CD4-positive, CD25-positive, alpha-beta regulatory T cell (primary cell): Measurements from ENCODE around the gene OR6C68. TPM values are rescaled to one million over a fixed set of nuclear protein-coding genes. Genes with fewer than 3 reads are reported as not detected.
"Not testable (repeated sequence)": the region's sequence is repeated elsewhere in the genome, so short reads cannot be mapped to it uniquely, and the experiment has no call there.

Experiments used
- ATAC-seq, 2 donors: fragments of 150-1000 bp; cut with Tn5 transposase; one replicate each; pipeline ENCODE4 v1.10.0; 2021; ENCODE audit warnings: low read depth in 2 of 2, moderate number of reproducible peaks in 2 of 2, moderate library complexity in 1 of 2
- DNase-seq, 3 donors: peaks; one replicate each; pipeline versions ENCODE4 v3.0.0 to v3.0.0-alpha.2; 2012 to 2022; ENCODE audit warnings: mixed read lengths in 1 of 3
- H3K27ac ChIP-seq: one replicate; pipeline ENCODE4 v1.7.0; 2013; ENCODE audit warnings: mild to moderate bottlenecking, low read length; ENCODE audit not compliant: insufficient read depth, poor library complexity, severe bottlenecking
- H3K27me3 ChIP-seq: one replicate; pipeline ENCODE4 v1.7.0; 2013; ENCODE audit warnings: low read length; ENCODE audit not compliant: control insufficient read depth, insufficient read depth
- H3K36me3 ChIP-seq: one replicate; pipeline ENCODE4 v1.7.0; 2013; ENCODE audit warnings: mild to moderate bottlenecking, low read length, moderate library complexity; ENCODE audit not compliant: control insufficient read depth, insufficient read depth
- H3K4me1 ChIP-seq: 2 replicates; pipeline ENCODE4 v1.7.0; 2013; ENCODE audit warnings: mild to moderate bottlenecking, low read length; ENCODE audit not compliant: insufficient read depth, control insufficient read depth, poor library complexity, severe bottlenecking
- H3K4me3 ChIP-seq: one replicate; pipeline ENCODE4 v1.7.0; 2013; ENCODE audit warnings: low read depth, mild to moderate bottlenecking, low read length, moderate library complexity
- H3K9me3 ChIP-seq, 2 experiments: 1 replicate in 1 of 2; 2 replicates in 1 of 2; pipeline ENCODE4 v1.7.0; 2013; ENCODE audit warnings: low read length in 2 of 2, mild to moderate bottlenecking in 1 of 2, moderate library complexity in 1 of 2; ENCODE audit not compliant: control insufficient read depth in 2 of 2
- H3K27ac Mint-ChIP-seq, 3 donors: one replicate each; pipeline ENCODE4 v1.8.0; 2020 to 2022; ENCODE audit warnings: mild to moderate bottlenecking in 3 of 3, mixed read lengths in 3 of 3, moderate library complexity in 2 of 3
- H3K27me3 Mint-ChIP-seq: one replicate; pipeline ENCODE4 v1.8.0; 2022; ENCODE audit warnings: mild to moderate bottlenecking, mixed read lengths
- H3K36me3 Mint-ChIP-seq: one replicate; pipeline ENCODE4 v1.8.0; 2020; ENCODE audit warnings: mixed read lengths
- H3K4me1 Mint-ChIP-seq, 4 donors: one replicate each; pipeline ENCODE4 v1.8.0; 2020 to 2022; ENCODE audit warnings: mixed read lengths in 4 of 4, mild to moderate bottlenecking in 1 of 4
- H3K4me3 Mint-ChIP-seq, 4 donors: one replicate each; pipeline ENCODE4 v1.8.0; 2020 to 2022; ENCODE audit warnings: mild to moderate bottlenecking in 4 of 4, mixed read lengths in 4 of 4, moderate library complexity in 3 of 4
- H3K9me3 Mint-ChIP-seq, 7 donors: one replicate each; pipeline ENCODE4 v1.8.0; 2020 to 2022; ENCODE audit warnings: mixed read lengths in 7 of 7, mild to moderate bottlenecking in 3 of 7, moderate library complexity in 2 of 7
- polyA plus RNA-seq, 4 donors: library from polyadenylated mRNA; unstranded; fragments of 300-500 nt; fragmentation: Illumina TruSeq; gene quantifications; one replicate each; pipeline ENCODE4 v1.2.3, GENCODE V29; 2021
- total RNA-seq: library from RNA; stranded (reverse); gene quantifications from one replicate; pipeline ENCODE4 v1.2.3, GENCODE V29; 2022

Gene OR6C68
- total RNA-seq (not detected), polyA plus RNA-seq (not detected)

- no peaks in the 10 kb centered on the region for H3K36me3 ChIP-seq
- no peak for DNase-seq
- no peaks in the 10 kb centered on the region for H3K9me3 ChIP-seq
- H3K27ac Mint-ChIP-seq = no peak within 1 kb of the TSS
- no peak within 1 kb of the TSS for H3K4me3 ChIP-seq
- H3K4me3 Mint-ChIP-seq = no peak within 1 kb of the TSS
- no peak within 1 kb of the TSS for H3K27ac ChIP-seq
- H3K27me3 Mint-ChIP-seq = peaks cover 9% of the 10 kb centered on the region
- ATAC-seq = no peak
- no peaks in the 10 kb centered on the region for H3K36me3 Mint-ChIP-seq
- peaks cover 0 to 1% (median 0%) of the 10 kb centered on the region in 7 donors for H3K9me3 Mint-ChIP-seq
- H3K4me1 ChIP-seq = no peaks in the 10 kb centered on the region
- H3K27me3 ChIP-seq = peaks cover 2% of the 10 kb centered on the region
- no peaks in the 10 kb centered on the region for H3K4me1 Mint-ChIP-seq
Observed at GRCh38 chr12:55492078-55492477, at the start of gene OR6C68. TSS of gene OR6C68 (plus strand) at chr12:55492378. CDS start at chr12:55492378, 0 bp downstream.

GRCh38 chr12:55443776-55444175, 48.4 kb upstream of the OR6C68 start, which contains the start of gene OR6C2:
TSS of gene OR6C2 (plus strand) at chr12:55444076. CDS start at chr12:55452214, 8,138 bp downstream.
- Mint-ChIP-seq H3K9me3 (peaks cover 0 to 27% (median 7%) of the 10 kb centered on the region in 7 donors), H3K27ac (no peak within 1 kb of the TSS), H3K36me3 (no peaks in the 10 kb centered on the region), H3K4me1 (no peaks in the 10 kb centered on the region), H3K27me3 (peaks cover 12% of the 10 kb centered on the region), H3K4me3 (no peak within 1 kb of the TSS)
- no peaks in the 10 kb centered on the region for H3K36me3 ChIP-seq
- H3K4me1 ChIP-seq = no peaks in the 10 kb centered on the region
- H3K27me3 ChIP-seq = peaks cover 6% of the 10 kb centered on the region
- peaks cover 0 to 8% of the 10 kb centered on the region in 2 experiments for H3K9me3 ChIP-seq
- no peak for ATAC-seq
- H3K27ac ChIP-seq = no peak within 1 kb of the TSS
- no peak within 1 kb of the TSS for H3K4me3 ChIP-seq
- DNase-seq = no peak

- H3K9me3 Mint-ChIP-seq = peaks cover 0 to 20% (median 5%) of the 10 kb centered on the region in 7 donors
- ATAC-seq = no peak
- no peak for DNase-seq
Observed at GRCh38 chr12:55445357-55445756, 46.8 kb upstream of the OR6C68 start.

GRCh38 chr12:55446326-55446725, 45.9 kb upstream of the OR6C68 start:
- Mint-ChIP-seq H3K27ac (no peak overlapping the region), H3K27me3 (peaks cover 12% of the 10 kb centered on the region), H3K9me3 (peaks cover 0 to 13% (median 3%) of the 10 kb centered on the region in 7 donors), H3K4me1 (no peaks in the 10 kb centered on the region), H3K4me3 (no peak overlapping the region), H3K36me3 (no peaks in the 10 kb centered on the region)
- Histone ChIP-seq H3K4me3 (no peak overlapping the region), H3K4me1 (no peaks in the 10 kb centered on the region), H3K27me3 (peaks cover 10% of the 10 kb centered on the region), H3K27ac (no peak overlapping the region), H3K36me3 (no peaks in the 10 kb centered on the region), H3K9me3 (no peaks in the 10 kb centered on the region)
- ATAC-seq = no peak
- DNase-seq = no peak

More at GRCh38 chr12:55445357-55445756, 46.8 kb upstream of the OR6C68 start:
- no peak overlapping the region for H3K4me3 Mint-ChIP-seq
- H3K27ac ChIP-seq = no peak overlapping the region
- H3K27ac Mint-ChIP-seq = no peak overlapping the region
- peaks cover 0 to 6% of the 10 kb centered on the region in 2 experiments for H3K9me3 ChIP-seq
- H3K4me1 ChIP-seq = no peaks in the 10 kb centered on the region
- H3K27me3 Mint-ChIP-seq = peaks cover 12% of the 10 kb centered on the region
- H3K36me3 ChIP-seq = no peaks in the 10 kb centered on the region
- H3K36me3 Mint-ChIP-seq = no peaks in the 10 kb centered on the region
- H3K4me3 ChIP-seq = no peak overlapping the region
- H3K4me1 Mint-ChIP-seq = no peaks in the 10 kb centered on the region
- peaks cover 7% of the 10 kb centered on the region for H3K27me3 ChIP-seq

- no peak overlapping the region for H3K27ac ChIP-seq
- Mint-ChIP-seq H3K27me3 (peaks cover 19% of the 10 kb centered on the region), H3K36me3 (no peaks in the 10 kb centered on the region), H3K4me3 (no peak overlapping the region), H3K27ac (no peak overlapping the region), H3K4me1 (no peaks in the 10 kb centered on the region), H3K9me3 (peaks cover 0 to 2% (median 0%) of the 10 kb centered on the region in 7 donors)
- no peaks in the 10 kb centered on the region for H3K4me1 ChIP-seq
- ATAC-seq (no peak), DNase-seq (no peak)
- H3K36me3 ChIP-seq = no peaks in the 10 kb centered on the region
- H3K9me3 ChIP-seq = no peaks in the 10 kb centered on the region
- no peak overlapping the region for H3K4me3 ChIP-seq
- peaks cover 10% of the 10 kb centered on the region for H3K27me3 ChIP-seq
Observed at GRCh38 chr12:55448825-55449224, 43.4 kb upstream of the OR6C68 start.

GRCh38 chr12:55464926-55465325, 27.3 kb upstream of the OR6C68 start:
- H3K36me3 ChIP-seq, H3K36me3 Mint-ChIP-seq, H3K27me3 ChIP-seq, DNase-seq, H3K4me3 ChIP-seq, H3K4me1 Mint-ChIP-seq, ATAC-seq, H3K27ac ChIP-seq, H3K9me3 ChIP-seq, H3K9me3 Mint-ChIP-seq, H3K4me1 ChIP-seq, H3K4me3 Mint-ChIP-seq, H3K27ac Mint-ChIP-seq, H3K27me3 Mint-ChIP-seq: not testable (repeated sequence)

GRCh38 chr12:55467836-55468235, 24.3 kb upstream of the OR6C68 start:
- Histone ChIP-seq H3K27me3 (peaks cover 2% of the 10 kb centered on the region), H3K4me3 (no peak overlapping the region), H3K36me3 (no peaks in the 10 kb centered on the region), H3K4me1 (no peaks in the 10 kb centered on the region), H3K9me3 (no peaks in the 10 kb centered on the region), H3K27ac (no peak overlapping the region)
- H3K27me3 Mint-ChIP-seq = no peaks in the 10 kb centered on the region
- DNase-seq = no peak
- no peak overlapping the region for H3K4me3 Mint-ChIP-seq
- H3K36me3 Mint-ChIP-seq = no peaks in the 10 kb centered on the region
- peaks cover 0 to 6% (median 2%) of the 10 kb centered on the region in 7 donors for H3K9me3 Mint-ChIP-seq
- ATAC-seq = no peak
- H3K4me1 Mint-ChIP-seq = no peaks in the 10 kb centered on the region
- no peak overlapping the region for H3K27ac Mint-ChIP-seq

GRCh38 chr12:55469291-55469690, 22.9 kb upstream of the OR6C68 start:
- H3K36me3 ChIP-seq = no peaks in the 10 kb centered on the region
- H3K9me3 ChIP-seq = no peaks in the 10 kb centered on the region
- no peak overlapping the region for H3K27ac Mint-ChIP-seq
- ATAC-seq (no peak), DNase-seq (no peak)
- peaks cover 6% of the 10 kb centered on the region for H3K27me3 ChIP-seq
- H3K27me3 Mint-ChIP-seq = no peaks in the 10 kb centered on the region
- H3K4me3 Mint-ChIP-seq = no peak overlapping the region
- no peaks in the 10 kb centered on the region for H3K4me1 ChIP-seq
- no peaks in the 10 kb centered on the region for H3K4me1 Mint-ChIP-seq
- no peaks in the 10 kb centered on the region for H3K36me3 Mint-ChIP-seq
- no peak overlapping the region for H3K4me3 ChIP-seq
- H3K9me3 Mint-ChIP-seq = peaks cover 0 to 4% (median 0%) of the 10 kb centered on the region in 7 donors
- H3K27ac ChIP-seq = no peak overlapping the region
